T-helper 1 cell treated with Interleukin-12 subunit alpha and Interleukin-12 subunit beta and Interleukin-4 antibody, amounts not matched to agents 30 ng/mL and 1 ng/mL, for 36 hours (primary cell): ENCODE measurements around the gene C11orf68. TPM values are rescaled to one million over a fixed set of nuclear protein-coding genes. Genes with fewer than 3 reads are reported as not detected.
"Not testable (repeated sequence)": the region's sequence is repeated elsewhere in the genome, so short reads cannot be mapped to it uniquely, and the experiment has no call there.

ENCODE experiments used
- intact Hi-C: fragments of 100-400 bp; cut with micrococcal nuclease; formaldehyde crosslinking; loops from one replicate; pipeline ENCODE4 v1.15.1; 2024
- total RNA-seq: library from RNA; stranded (reverse); gene quantifications from 2 replicates; pipeline ENCODE4 v1.2.3, GENCODE V29; 2022

The C11orf68 gene
- 29.3 and 29.5 TPM in 2 replicates for total RNA-seq

DNA sequence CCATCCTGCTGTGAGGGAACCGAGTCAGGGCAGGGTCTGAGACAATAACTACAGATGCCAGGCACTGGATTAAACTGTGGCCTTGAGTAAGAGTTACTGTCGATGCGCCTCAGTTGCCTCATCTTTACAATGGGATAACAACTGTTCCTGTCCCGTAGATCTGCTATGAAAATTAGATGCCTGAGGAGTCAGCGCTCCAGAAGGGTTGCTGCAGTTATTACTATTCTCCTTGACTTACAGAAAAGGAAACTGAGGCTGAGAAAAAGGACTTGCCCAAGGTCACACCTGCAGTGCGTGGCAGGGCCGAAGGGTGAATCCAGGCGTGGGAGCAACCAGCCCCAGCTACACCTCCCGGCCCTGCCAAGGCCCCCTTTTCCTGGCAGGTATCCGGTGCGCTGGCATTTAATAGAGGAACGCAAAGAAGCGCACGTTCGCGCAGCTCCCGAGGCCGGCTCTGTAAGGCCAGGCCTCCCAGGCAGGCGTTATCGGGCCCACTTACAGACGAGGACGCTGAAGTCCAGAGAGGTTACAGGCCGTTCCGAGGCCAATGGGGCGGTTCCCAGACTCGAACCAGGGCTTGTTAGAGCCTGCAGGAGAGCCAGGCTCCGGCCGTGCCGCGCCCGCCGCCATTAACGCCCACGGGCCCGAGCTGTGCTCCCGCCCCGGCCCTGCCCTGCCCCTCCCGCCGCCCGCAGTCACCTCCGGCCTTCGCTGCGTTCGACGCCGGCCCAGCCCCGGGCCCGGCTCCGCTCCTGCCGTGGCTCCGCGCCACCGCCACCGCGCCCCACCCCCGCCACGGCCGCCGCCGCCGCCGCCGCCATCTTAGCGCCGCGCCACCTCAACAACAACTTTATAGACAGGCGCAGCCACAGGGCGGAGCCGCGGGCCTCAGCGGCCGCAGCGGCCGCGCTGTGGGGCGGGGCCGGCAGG is at the start of gene C11orf68:
C11orf68 (minus strand) TSS at position 852 of the 930 bp plus-strand sequence; CDS start at position 821, 31 bp downstream.
- intact Hi-C loops: loop anchor here (1.0 to 5.0 kb wide), 12 partner anchors 10 to 350 kb away; partner anchors contain the start of genes BANF1, CCDC85B, EIF1AD and FOSL1

DNA sequence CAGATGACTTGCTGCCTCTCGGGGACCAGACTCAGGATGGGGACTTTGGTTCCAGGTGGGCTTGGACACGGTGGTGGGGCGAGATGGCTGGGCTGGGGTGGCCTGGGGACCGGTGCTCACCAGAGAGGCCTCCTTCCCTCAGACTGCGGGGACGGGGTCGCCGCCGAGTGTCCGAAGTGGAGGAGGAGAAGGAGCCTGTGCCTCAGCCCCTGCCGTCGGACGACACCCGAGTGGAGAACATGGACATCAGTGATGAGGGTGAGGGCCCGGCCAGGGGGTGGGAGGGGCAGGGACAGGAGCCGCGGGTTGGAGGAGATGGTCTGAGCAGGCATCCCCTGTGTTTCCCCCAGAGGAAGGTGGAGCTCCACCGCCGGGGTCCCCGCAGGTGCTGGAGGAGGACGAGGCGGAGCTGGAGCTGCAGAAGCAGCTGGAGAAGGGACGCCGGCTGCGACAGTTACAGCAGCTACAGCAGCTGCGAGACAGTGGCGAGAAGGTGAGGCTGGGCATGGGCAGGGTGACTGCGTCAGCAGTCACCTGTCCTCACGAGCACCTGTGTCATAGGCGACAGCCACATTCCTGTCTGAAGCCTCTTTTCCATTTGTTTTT is 48.6 kb upstream of the C11orf68 start:
- intact Hi-C loops: no loop called here

- intact Hi-C loops: no loop called here
These were observed 47.3 kb upstream of the C11orf68 start for GRCh38 chr11:65965986-65966762.

DNA sequence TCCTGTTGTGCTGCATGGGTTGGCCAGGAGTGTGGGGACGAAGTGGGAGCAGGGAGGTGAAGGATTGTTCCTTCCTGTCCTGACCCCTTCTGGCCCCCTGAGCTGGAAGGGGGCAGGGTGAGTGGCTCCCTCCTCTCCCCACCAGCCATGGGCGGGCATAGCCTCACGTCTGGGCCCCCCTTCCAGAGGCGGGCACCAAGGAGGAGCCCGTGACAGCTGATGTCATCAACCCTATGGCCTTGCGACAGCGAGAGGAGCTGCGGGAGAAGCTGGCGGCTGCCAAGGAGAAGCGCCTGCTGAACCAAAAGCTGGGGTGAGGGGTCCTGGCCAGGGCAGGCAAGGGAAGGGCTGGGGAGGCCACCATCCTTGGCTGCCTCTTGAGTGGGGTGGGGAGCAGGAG is 46.0 kb upstream of the C11orf68 start:
- intact Hi-C loops: loop anchor here (5.0 kb wide), 1 partner anchor 302 kb away; the partner anchor contains the start of gene RAB1B

DNA sequence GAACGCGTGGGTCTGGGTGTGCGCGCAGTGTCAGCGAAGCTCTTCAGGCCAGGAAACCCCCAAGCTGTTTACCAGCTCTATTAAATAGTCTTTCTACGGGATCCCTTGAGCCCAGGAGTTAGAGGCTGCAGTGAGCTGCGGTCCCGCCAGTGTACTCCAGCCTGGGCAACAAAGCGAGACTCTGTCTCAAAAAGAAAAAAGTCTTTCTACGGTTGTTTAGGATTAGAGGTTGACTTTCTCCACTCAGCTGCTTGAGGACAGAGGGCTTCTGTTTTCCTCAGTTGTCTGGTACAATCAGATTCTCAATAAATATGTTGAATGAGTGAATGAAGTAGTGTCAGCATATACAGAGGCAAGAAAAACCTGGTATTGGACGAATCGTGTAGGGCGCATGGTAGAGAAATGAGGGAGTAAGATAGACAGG is 43.3 kb upstream of the C11orf68 start:
- intact Hi-C loops: loop anchor here (5.0 kb wide), 1 partner anchor 305 kb away; the partner anchor contains the start of gene RAB1B

- intact Hi-C loops: loop anchor here (1.0 to 5.0 kb wide), 14 partner anchors 28 to 677 kb away; partner anchors contain the start of genes BANF1, C11orf68, CFL1 and DRAP1
These were observed 42.6 kb upstream of the C11orf68 start, which contains the start of gene SART1 for GRCh38 chr11:65961267-65962140. TSS of gene SART1 (plus strand) at chr11:65961734. CDS start at chr11:65961781, 47 bp downstream.

DNA sequence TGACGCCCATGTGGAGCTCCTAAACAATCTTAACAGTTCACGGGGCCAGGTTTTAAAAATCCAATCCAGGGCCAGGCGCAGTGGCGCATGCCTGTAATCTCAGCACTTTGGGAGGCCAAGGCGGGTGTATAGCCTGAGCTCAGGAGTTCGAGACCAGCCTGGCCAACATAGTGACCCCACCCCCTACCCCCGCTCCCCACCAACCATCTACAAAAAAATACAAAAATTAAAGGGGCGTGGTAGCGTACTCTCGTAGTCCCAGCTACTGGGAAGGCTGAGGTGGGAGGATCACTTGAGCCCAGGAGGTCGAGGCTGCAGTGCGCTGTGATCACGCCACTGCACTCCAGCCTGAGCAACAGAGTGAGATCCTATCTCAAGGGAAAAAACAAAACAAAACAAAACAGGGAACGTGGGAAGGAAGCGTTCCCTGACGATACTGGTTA is 42.0 kb upstream of the C11orf68 start:
- intact Hi-C loops: loop anchor here (1.0 to 5.0 kb wide), 14 partner anchors 28 to 677 kb away; partner anchors contain the start of genes BANF1, C11orf68, CFL1 and DRAP1

- intact Hi-C loops: no loop called here
These were observed 40.0 kb upstream of the C11orf68 start for GRCh38 chr11:65958774-65959420.

DNA sequence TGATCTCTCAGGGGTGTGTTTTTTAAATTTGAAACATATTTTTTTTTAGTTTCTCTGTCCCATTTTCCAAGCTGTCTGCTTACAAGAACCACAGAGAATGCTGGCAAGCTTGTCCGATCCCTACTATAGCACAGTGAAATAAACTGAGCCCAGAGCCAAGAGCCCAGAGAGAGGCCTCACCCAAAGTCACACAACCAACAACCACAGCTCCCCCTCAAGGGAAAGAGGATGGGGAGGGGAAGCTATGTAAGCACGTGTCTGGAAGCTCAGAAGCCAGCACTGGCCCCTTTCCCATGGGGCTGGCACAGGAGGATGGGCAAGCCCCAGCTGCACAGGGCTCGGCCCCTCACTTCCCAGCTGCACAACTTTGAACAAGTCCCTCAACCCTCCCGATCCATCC is 39.4 kb upstream of the C11orf68 start:
- intact Hi-C loops: no loop called here

DNA sequence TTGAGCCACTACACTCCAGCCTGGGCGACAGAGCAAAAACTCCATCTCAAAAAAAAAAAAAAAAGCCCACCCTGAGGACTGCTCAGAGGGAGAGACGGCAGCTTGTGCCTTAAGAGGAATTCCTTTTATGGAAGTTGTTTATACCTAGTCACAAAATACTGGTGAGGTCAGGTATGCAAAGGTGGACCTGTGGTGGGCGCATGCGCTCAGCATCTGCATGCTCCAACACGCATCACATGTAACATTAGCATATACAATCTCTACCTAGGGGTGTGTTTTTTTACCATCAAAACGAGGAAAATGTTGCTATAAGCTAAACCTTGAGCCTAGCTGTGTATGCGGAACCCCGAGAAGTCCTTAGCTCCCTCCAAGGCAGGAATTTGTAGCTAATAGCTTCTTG is 35.9 kb upstream of the C11orf68 start:
- intact Hi-C loops: no loop called here

GRCh38 chr11:65953471-65953870 is 34.6 kb upstream of the C11orf68 start:
- intact Hi-C loops: no loop called here

DNA sequence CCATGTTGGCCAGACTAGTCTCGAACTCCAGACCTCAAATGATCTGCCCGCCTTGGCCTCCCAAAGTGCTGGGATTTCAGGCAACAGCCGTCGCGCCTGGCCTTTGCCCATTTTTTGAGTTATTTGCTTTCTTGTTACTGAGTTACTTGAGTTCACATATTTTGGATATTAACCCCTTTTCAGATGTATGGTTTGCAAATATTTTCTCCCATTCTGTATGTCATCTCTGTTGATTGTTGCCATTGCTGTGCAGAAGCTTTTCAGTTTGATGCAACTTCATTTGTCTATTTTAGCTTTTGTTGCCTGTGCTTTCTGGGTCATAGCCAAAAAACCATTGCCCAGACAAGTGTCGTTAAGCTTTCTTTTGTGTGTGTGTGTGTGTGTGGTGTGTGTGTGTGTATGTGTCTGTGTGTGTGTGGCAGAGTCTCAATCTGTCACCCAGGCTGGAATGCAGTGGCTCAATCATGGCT is 33.2 kb upstream of the C11orf68 start:
- intact Hi-C loops: no loop called here

GRCh38 chr11:65951641-65952040 is 32.8 kb upstream of the C11orf68 start:
- intact Hi-C loops: not testable (repeated sequence)

- intact Hi-C loops: not testable (repeated sequence)
These were observed 31.8 kb upstream of the C11orf68 start for GRCh38 chr11:65950711-65951110.

- intact Hi-C loops: no loop called here
These were observed 28.8 kb upstream of the C11orf68 start for GRCh38 chr11:65947603-65948125.

- intact Hi-C loops: no loop called here
These were observed 28.3 kb upstream of the C11orf68 start for GRCh38 chr11:65947133-65947532.

DNA sequence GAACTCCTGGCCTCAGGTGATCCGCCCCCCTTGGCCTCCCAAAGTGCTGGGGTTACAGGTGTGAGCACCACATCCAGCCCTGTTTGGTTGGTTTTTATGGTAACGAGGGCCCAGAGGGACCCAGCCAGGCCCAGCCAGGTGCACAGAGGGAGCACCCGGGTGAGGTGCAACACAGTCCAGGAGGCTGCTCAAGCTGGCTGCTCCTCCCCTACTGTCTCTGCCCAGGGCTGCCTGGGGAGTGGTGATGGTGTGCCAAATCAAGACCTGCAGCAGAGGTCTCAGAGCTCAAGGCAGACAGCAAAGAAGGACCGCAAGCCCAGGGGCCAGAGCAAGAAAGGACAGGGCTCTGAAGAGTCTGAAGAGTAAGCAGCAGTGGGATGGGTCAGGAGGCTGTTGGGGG is 27.8 kb upstream of the C11orf68 start:
- intact Hi-C loops: no loop called here

- intact Hi-C loops: no loop called here
These were observed 27.2 kb upstream of the C11orf68 start for GRCh38 chr11:65945941-65946558.
